ENCODE results near the gene TAF4B.

DNA sequence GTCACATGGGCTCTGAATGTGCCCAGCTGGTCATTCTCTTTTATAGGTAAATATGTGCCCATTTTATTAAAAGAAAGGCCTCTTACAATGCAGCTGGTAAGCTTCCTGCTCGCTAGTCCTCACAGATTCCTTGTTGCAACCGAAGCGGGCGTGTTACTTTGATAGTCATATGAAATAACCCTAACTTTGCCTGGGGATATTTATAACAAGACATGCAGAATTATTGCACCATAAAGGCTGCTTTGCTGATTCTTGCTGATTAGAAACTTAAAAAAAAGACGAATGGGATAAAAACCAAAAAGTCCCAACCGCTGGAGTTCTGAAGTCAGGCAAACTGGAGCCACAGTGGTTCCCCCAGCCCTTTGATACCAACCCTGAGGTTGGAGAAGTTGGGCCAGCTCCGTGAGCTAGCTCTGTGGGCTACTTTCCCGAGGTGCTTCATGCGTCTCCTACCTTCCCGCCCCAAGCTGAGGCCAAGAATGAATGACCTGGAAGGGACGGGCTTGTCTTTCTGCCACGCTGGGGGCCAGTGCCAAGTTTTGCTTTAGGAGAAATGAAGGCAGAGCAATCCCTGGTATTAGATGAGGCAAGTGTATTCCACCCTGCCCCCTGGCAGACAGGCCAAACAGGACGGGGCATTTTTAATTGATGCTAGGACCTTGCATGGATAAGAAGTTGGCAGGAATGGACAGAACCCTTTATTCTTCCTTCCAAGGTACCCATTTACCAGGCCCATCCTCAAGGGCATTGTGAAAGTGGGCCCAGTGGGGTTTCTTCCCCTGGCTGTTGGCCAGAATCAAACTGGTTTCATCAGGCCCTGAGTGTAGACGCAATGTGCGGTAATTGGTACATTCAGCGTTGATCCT is 181.7 kb downstream of the TAF4B start:
- TF ChIP-seq, protein P1, sequence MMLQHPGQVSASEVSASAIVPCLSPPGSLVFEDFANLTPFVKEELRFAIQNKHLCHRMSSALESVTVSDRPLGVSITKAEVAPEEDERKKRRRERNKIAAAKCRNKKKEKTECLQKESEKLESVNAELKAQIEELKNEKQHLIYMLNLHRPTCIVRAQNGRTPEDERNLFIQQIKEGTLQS (IDR thresholded peaks at IDR 0.05), result no peak
- TF ChIP-seq, protein P2, sequence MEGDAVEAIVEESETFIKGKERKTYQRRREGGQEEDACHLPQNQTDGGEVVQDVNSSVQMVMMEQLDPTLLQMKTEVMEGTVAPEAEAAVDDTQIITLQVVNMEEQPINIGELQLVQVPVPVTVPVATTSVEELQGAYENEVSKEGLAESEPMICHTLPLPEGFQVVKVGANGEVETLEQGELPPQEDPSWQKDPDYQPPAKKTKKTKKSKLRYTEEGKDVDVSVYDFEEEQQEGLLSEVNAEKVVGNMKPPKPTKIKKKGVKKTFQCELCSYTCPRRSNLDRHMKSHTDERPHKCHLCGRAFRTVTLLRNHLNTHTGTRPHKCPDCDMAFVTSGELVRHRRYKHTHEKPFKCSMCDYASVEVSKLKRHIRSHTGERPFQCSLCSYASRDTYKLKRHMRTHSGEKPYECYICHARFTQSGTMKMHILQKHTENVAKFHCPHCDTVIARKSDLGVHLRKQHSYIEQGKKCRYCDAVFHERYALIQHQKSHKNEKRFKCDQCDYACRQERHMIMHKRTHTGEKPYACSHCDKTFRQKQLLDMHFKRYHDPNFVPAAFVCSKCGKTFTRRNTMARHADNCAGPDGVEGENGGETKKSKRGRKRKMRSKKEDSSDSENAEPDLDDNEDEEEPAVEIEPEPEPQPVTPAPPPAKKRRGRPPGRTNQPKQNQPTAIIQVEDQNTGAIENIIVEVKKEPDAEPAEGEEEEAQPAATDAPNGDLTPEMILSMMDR (IDR thresholded peaks at IDR 0.05; ENCODE audit: low read depth, low read length, missing input control), result no peak
- TF ChIP-seq JUND (IDR thresholded peaks at IDR 0.05), result no peak
- TF ChIP-seq, protein P3, sequence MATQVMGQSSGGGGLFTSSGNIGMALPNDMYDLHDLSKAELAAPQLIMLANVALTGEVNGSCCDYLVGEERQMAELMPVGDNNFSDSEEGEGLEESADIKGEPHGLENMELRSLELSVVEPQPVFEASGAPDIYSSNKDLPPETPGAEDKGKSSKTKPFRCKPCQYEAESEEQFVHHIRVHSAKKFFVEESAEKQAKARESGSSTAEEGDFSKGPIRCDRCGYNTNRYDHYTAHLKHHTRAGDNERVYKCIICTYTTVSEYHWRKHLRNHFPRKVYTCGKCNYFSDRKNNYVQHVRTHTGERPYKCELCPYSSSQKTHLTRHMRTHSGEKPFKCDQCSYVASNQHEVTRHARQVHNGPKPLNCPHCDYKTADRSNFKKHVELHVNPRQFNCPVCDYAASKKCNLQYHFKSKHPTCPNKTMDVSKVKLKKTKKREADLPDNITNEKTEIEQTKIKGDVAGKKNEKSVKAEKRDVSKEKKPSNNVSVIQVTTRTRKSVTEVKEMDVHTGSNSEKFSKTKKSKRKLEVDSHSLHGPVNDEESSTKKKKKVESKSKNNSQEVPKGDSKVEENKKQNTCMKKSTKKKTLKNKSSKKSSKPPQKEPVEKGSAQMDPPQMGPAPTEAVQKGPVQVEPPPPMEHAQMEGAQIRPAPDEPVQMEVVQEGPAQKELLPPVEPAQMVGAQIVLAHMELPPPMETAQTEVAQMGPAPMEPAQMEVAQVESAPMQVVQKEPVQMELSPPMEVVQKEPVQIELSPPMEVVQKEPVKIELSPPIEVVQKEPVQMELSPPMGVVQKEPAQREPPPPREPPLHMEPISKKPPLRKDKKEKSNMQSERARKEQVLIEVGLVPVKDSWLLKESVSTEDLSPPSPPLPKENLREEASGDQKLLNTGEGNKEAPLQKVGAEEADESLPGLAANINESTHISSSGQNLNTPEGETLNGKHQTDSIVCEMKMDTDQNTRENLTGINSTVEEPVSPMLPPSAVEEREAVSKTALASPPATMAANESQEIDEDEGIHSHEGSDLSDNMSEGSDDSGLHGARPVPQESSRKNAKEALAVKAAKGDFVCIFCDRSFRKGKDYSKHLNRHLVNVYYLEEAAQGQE (IDR thresholded peaks at IDR 0.05), result no peak
- TF ChIP-seq EGR1 (IDR thresholded peaks at IDR 0.05; ENCODE audit: low read depth in 2 of 2), result no peak
- TF ChIP-seq, protein P4, sequence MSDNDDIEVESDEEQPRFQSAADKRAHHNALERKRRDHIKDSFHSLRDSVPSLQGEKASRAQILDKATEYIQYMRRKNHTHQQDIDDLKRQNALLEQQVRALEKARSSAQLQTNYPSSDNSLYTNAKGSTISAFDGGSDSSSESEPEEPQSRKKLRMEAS (IDR thresholded peaks at IDR 0.05), result no peak
- no peak for TF ChIP-seq TAF1 (conservative IDR thresholded peaks at IDR 0.05)
- no peak for TF ChIP-seq HNF4A (conservative IDR thresholded peaks at IDR 0.05)
- TF ChIP-seq RAD21 (IDR thresholded peaks at IDR 0.05), result no peak
- no peak for TF ChIP-seq GABPA (IDR thresholded peaks at IDR 0.05 in 1 of 2, conservative IDR thresholded peaks at IDR 0.05 in 1 of 2)
- TF ChIP-seq SP1 (IDR thresholded peaks at IDR 0.05), result no peak
- TF ChIP-seq FOXA1 (IDR thresholded peaks at IDR 0.05), result no peak
- no peak for TF ChIP-seq HNF4G (IDR thresholded peaks at IDR 0.05)
